Parathyroid adenoma (tissue), 2 donors: ENCODE data around the gene EVC.
"Not testable (repeated sequence)": the region's sequence is repeated elsewhere in the genome, so short reads cannot be mapped to it uniquely, and the experiment has no call there.

Experiments used
- H2AFZ ChIP-seq: fragments of 300-600 bp; sonication (generic); one replicate; pipeline ENCODE4 v1.7.0; 2017; ENCODE audit warnings: antibody characterized with exemption, mild to moderate bottlenecking
- H3K27ac ChIP-seq: fragments of 300-600 bp; sonication (generic); one replicate; pipeline ENCODE4 v1.7.0; 2017
- H3K27me3 ChIP-seq: fragments of 300-600 bp; sonication (generic); one replicate; pipeline ENCODE4 v1.7.0; 2017; ENCODE audit warnings: low read length; ENCODE audit not compliant: control insufficient read depth, insufficient read depth
- H3K36me3 ChIP-seq: fragments of 300-600 bp; sonication (generic); one replicate; pipeline ENCODE4 v1.7.0; 2017; ENCODE audit warnings: low read length; ENCODE audit not compliant: control insufficient read depth, insufficient read depth
- H3K4me1 ChIP-seq: fragments of 300-600 bp; sonication (generic); one replicate; pipeline ENCODE4 v1.7.0; 2017; ENCODE audit warnings: control low read depth
- H3K4me2 ChIP-seq: fragments of 300-600 bp; sonication (generic); one replicate; pipeline ENCODE4 v1.7.0; 2017; ENCODE audit warnings: low read length
- H3K4me3 ChIP-seq: fragments of 300-600 bp; sonication (generic); one replicate; pipeline ENCODE4 v1.7.0; 2017; ENCODE audit warnings: low read depth, low read length
- H3K79me2 ChIP-seq: fragments of 300-600 bp; sonication (generic); one replicate; pipeline ENCODE4 v1.7.0; 2017; ENCODE audit warnings: control low read depth
- H3K9ac ChIP-seq: fragments of 300-600 bp; sonication (generic); one replicate; pipeline ENCODE4 v1.7.0; 2017; ENCODE audit warnings: mild to moderate bottlenecking
- H3K9me3 ChIP-seq: fragments of 300-600 bp; sonication (generic); one replicate; pipeline ENCODE4 v1.7.0; 2017; ENCODE audit warnings: low read length; ENCODE audit not compliant: control insufficient read depth
- CTCF ChIP-seq: fragments of 300-600 bp; sonication (generic); IDR thresholded peaks from one replicate; pipeline ENCODE4 v1.7.0; 2017; ENCODE audit warnings: antibody characterized with exemption, mild to moderate bottlenecking
- donor health status: primary hyperparathyroidism.

EVC gene

DNA sequence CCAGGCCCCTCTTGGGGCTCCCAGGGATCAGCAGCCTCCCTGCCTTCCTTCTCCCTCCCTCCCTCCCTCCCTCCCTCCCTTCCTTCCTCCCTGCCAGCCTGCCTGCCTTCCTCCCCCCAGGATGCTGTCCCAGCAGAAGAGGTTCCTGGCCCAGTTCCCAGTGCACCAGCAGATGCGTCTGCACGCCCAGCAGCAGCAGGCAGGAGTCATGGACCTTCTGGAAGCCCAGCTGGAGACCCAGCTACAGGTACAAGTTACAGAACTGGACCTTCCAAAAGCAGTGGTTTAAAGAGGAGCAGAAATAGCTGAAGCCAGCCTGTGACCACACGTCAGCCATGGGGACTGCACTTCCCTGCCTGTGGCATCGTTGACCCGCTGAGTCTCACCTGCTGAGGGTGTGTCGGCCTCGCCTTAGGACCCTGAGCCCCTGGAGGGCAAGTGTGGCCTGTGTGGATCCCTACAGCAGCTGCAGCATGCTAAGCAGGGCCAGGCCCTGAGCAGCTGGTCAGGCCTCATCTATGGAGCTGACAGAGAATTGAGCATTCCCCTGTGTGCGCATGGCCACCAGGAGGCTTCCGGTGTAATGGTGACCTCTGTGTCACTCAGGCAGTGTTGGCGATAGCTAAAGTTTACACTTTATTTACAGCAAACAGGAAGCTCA lies 97.2 kb downstream of the EVC start:
- no peak for TF ChIP-seq CTCF
- Histone ChIP-seq H3K27ac (no peak overlapping the region), H3K36me3 (no peaks in the 10 kb centered on the region), H3K79me2 (no peaks in the 10 kb centered on the region), H3K4me2 (no peak overlapping the region), H3K27me3 (no peaks in the 10 kb centered on the region), H2AFZ (no peak overlapping the region), H3K9me3 (no peaks in the 10 kb centered on the region), H3K4me3 (no peak overlapping the region), H3K4me1 (no peaks in the 10 kb centered on the region), H3K9ac (no peak overlapping the region)

DNA sequence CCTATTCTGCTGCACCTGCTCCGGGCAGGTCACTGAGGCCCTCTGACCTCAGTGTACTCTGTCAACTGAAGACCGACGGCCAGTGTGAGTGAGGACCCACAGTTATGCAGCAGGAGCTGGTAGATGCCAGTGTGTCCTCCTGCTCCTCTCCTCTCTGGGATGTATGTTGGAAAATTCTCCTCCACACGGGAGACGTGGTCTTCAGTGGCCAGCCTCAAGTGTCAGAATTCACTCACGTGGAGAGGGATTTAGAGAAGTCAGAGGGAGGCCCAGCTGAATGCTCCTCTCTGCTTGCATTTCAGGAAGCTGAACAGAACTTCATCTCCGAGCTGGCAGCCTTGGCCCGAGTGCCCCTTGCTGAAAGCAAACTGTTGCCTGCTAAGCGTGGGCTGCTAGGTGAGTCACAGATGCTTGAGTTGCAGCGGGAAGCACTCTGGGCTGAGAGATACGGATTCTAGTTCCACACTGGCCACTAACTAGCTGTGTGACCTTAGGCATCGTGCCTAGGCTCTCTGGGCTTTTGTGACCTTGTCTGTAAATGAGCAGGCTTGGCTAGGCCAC lies 98.3 kb downstream of the EVC start:
- no peak overlapping the region for H3K4me3 ChIP-seq
- no peak overlapping the region for H2AFZ ChIP-seq
- no peak overlapping the region for H3K4me2 ChIP-seq
- no peaks in the 10 kb centered on the region for H3K27me3 ChIP-seq
- TF ChIP-seq CTCF = no peak
- H3K36me3 ChIP-seq = no peaks in the 10 kb centered on the region
- no peaks in the 10 kb centered on the region for H3K9me3 ChIP-seq
- H3K27ac ChIP-seq = no peak overlapping the region
- no peaks in the 10 kb centered on the region for H3K4me1 ChIP-seq
- no peak overlapping the region for H3K9ac ChIP-seq
- no peaks in the 10 kb centered on the region for H3K79me2 ChIP-seq

DNA sequence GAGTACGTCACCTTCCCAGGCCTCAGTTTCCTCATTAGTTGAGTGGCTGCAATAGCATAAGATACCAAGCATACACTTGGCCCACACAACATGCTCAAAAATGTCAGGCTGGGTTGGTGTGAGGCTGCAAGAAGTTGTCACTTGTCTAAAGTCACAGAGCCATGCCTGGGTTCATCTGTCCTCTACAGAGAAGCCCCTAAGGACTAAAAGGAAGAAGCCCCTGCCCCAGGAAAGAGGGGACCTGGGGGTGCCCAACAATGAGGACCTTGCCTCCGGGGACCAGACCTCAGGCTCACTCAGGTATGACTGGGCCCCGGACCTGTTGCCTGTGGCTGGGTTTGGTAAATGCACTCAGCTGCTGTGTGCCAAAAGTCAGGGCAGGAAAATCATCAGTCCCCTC lies 99.2 kb downstream of the EVC start:
- TF ChIP-seq CTCF = no peak
- Histone ChIP-seq H3K9me3 (no peaks in the 10 kb centered on the region), H3K4me2 (no peak overlapping the region), H3K79me2 (no peaks in the 10 kb centered on the region), H3K4me1 (no peaks in the 10 kb centered on the region), H3K27me3 (no peaks in the 10 kb centered on the region), H3K9ac (no peak overlapping the region), H2AFZ (no peak overlapping the region), H3K36me3 (no peaks in the 10 kb centered on the region), H3K4me3 (no peak overlapping the region), H3K27ac (no peak overlapping the region)

GRCh38 chr4:5810770-5811430 lies 99.9 kb downstream of the EVC start:
- no peaks in the 10 kb centered on the region for H3K79me2 ChIP-seq
- H3K9me3 ChIP-seq = no peaks in the 10 kb centered on the region
- no peaks in the 10 kb centered on the region for H3K4me1 ChIP-seq
- H2AFZ ChIP-seq = no peak overlapping the region
- H3K27me3 ChIP-seq = no peaks in the 10 kb centered on the region
- H3K9ac ChIP-seq = no peak overlapping the region
- no peak for TF ChIP-seq CTCF
- H3K36me3 ChIP-seq = no peaks in the 10 kb centered on the region
- no peak overlapping the region for H3K27ac ChIP-seq
- H3K4me3 ChIP-seq = no peak overlapping the region
- no peak overlapping the region for H3K4me2 ChIP-seq

DNA sequence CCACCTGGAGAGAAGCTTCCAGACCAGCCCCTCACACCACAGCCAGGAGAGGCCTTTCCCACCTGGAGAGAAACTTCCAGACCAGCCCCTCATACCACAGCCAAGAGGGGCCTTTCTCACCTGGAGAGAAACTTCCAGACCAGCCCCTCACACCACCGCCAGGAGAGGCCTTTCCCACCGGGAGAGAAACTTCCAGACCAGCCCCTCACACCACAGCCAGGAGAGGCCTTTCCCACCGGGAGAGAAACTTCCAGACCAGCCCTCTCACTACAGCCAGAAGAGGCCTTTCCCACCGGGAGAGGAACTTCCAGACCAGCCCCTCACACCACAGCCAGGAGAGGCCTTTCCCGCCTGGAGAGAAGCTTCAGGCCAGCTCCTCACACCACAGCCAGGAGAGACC lies 101.1 kb downstream of the EVC start:
- not testable (repeated sequence) for H3K36me3 ChIP-seq, H3K4me3 ChIP-seq, H3K79me2 ChIP-seq

More for the DNA sequence above, 101.1 kb downstream of the EVC start:
- H3K27ac ChIP-seq, H3K4me1 ChIP-seq, H3K4me2 ChIP-seq, H3K9ac ChIP-seq, H2AFZ ChIP-seq, H3K27me3 ChIP-seq, H3K9me3 ChIP-seq: not testable (repeated sequence)
